ENCODE results near the gene GMDS. TPM values are rescaled to one million over a fixed set of nuclear protein-coding genes. Genes with fewer than 3 reads are reported as not detected.

Gene GMDS
- total and polyA plus RNA-seq, 2 of the 13 experiments (the other 11 are each of a cell fraction or from before 2014, with no cell fraction given): 64.4 to 112 TPM

- TF ChIP-seq, protein P1, sequence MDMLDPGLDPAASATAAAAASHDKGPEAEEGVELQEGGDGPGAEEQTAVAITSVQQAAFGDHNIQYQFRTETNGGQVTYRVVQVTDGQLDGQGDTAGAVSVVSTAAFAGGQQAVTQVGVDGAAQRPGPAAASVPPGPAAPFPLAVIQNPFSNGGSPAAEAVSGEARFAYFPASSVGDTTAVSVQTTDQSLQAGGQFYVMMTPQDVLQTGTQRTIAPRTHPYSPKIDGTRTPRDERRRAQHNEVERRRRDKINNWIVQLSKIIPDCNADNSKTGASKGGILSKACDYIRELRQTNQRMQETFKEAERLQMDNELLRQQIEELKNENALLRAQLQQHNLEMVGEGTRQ (IDR thresholded peaks at IDR 0.05; ENCODE audit: low read depth, low read length): no peak
- TF ChIP-seq, protein P1 (CRISPR knock-in tag; IDR thresholded peaks at IDR 0.05; ENCODE audit: borderline replicate concordance): no peak
- no peak for TF ChIP-seq ZNF703 (CRISPR knock-in tag; IDR thresholded peaks at IDR 0.05; ENCODE audit: borderline replicate concordance)
- no peak for TF ChIP-seq NFYB (CRISPR knock-in tag; IDR thresholded peaks at IDR 0.05)
- TF ChIP-seq BHLHE40 (IDR thresholded peaks at IDR 0.05; ENCODE audit: low read length): no peak
- TF ChIP-seq ZNF747 (CRISPR knock-in tag; IDR thresholded peaks at IDR 0.05; ENCODE audit: borderline replicate concordance): no peak
Observed at GRCh38 chr6:1856381-1856780, 389.0 kb downstream of the GMDS start (continued).

DNA sequence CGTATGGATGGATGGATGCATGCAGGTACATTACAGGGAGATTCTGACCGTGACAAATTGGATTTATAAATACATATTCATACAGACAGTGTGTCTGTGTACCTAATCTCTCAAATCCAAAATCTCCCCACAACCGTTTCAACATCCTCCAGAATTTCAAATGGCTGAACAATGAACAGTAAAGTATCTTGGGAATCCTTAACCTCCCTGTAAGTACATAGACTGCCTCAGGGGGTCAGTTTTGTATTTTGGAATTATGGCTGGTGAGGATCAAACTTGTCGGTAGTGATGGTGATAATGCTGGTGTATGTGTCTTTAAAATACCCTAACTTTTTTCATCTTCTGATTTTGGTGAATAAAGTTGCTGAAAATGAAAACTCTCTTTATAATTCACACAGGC is 389.5 kb downstream of the GMDS start:
- H3K9me3 ChIP-seq (ENCODE audit: low read length): no peaks in the 10 kb centered on the region
- no peaks in the 10 kb centered on the region for H3K79me2 ChIP-seq (ENCODE audit: insufficient read depth, low read length)
- POLR2A ChIA-PET: no interaction called here
- ATAC-seq (no peak), FAIRE-seq (no peak), DNase-seq (ENCODE audit: low spot score) (no peak)
- H3K36me3 ChIP-seq (replicated peaks in 1 of 2; ENCODE audit: control insufficient read depth in 1 of 2, insufficient read depth in 2 of 2, low read length in 2 of 2): peaks cover 4 to 22% of the 10 kb centered on the region in 2 experiments
- H3K27me3 ChIP-seq (ENCODE audit: control insufficient read depth in 1 of 2, insufficient read depth in 2 of 2, low read length in 2 of 2): no peaks in the 10 kb centered on the region
- 0 out of 2 replicates have a peak, but pooled peaks cover 3% of the 10 kb centered on the region for H4K20me1 ChIP-seq (ENCODE audit: insufficient read depth, low read length)
- H3K4me3 ChIP-seq (replicated peaks in 1 of 3; ENCODE audit: insufficient read depth in 1 of 3, low read depth in 2 of 3, low read length in 3 of 3): no peak overlapping the region
- TF ChIP-seq PRMT3 (CRISPR knock-in tag; IDR thresholded peaks at IDR 0.05; ENCODE audit: borderline replicate concordance, low read depth) (no peak), ZNF432 (CRISPR knock-in tag; IDR thresholded peaks at IDR 0.05; ENCODE audit: borderline replicate concordance) (no peak)
- 86% methylated on average over 4 of the region's 4 CpGs for WGBS (ENCODE audit: low lambda C conversion rate)
- H3K9ac ChIP-seq (ENCODE audit: insufficient read depth, low read depth, low read length): no peak overlapping the region
- intact Hi-C loops (cut with micrococcal nuclease; ENCODE audit: unreplicated experiment) (no loop called here), in situ Hi-C loops (cut with HindIII; ENCODE audit: extremely low pct_ligation_motif_present, low pct_unique_long_range_greater_than_20kb) (no loop called here)
- H2AFZ ChIP-seq (ENCODE audit: low read length): no peak overlapping the region
- CTCF ChIA-PET (ENCODE audit: low intra/inter-chr PET ratio, low total read pairs): no interaction called here
- BruUV-seq (replicated peaks): no TSS peak
- H3K4me1 ChIP-seq (ENCODE audit: insufficient read depth, low read length): no peaks in the 10 kb centered on the region
- no peak overlapping the region for H3K27ac ChIP-seq (ENCODE audit: extremely low read length, insufficient read depth, low read length)
- H3K4me2 ChIP-seq (ENCODE audit: low read depth, low read length): no peak overlapping the region
